Stimulated activated CD8-positive, alpha-beta memory T cell treated with anti-CD3 and anti-CD28 coated beads, Interleukin-12 subunit alpha, Interleukin-12 subunit beta, amount 100 ng/mL, for 24 hours (primary cell): ENCODE data around the gene MBNL2.

Experiments used
- DNase-seq: peaks from one replicate; pipeline ENCODE4 v3.0.0-alpha.2; 2020; ENCODE audit errors: extremely low read depth

MBNL2 gene

GRCh38 chr13:97327086-97327485 is 105.0 kb downstream of the MBNL2 start:
- DNase-seq = no peak

GRCh38 chr13:97327506-97328221 is 105.5 kb downstream of the MBNL2 start:
- no peak for DNase-seq

GRCh38 chr13:97328222-97328790 is 106.2 kb downstream of the MBNL2 start:
- no peak for DNase-seq

GRCh38 chr13:97329331-97329730 is 107.2 kb downstream of the MBNL2 start:
- DNase-seq = no peak

GRCh38 chr13:97330448-97330847 is 108.3 kb downstream of the MBNL2 start:
- no peak for DNase-seq

- DNase-seq = no peak
These were observed 110.6 kb downstream of the MBNL2 start for GRCh38 chr13:97332742-97333141.

- no peak for DNase-seq
These were observed 111.8 kb downstream of the MBNL2 start for GRCh38 chr13:97333983-97334382.

GRCh38 chr13:97334690-97335089 is 112.6 kb downstream of the MBNL2 start:
- DNase-seq = no peak

- DNase-seq = no peak
These were observed 113.5 kb downstream of the MBNL2 start for GRCh38 chr13:97335488-97336134.

- no peak for DNase-seq
These were observed 115.9 kb downstream of the MBNL2 start for GRCh38 chr13:97337985-97338499.

- no peak for DNase-seq
These were observed 116.4 kb downstream of the MBNL2 start for GRCh38 chr13:97338571-97338970.

GRCh38 chr13:97339019-97339987 is 117.2 kb downstream of the MBNL2 start:
- DNase-seq = no peak

GRCh38 chr13:97339988-97340749 is 118.0 kb downstream of the MBNL2 start:
- no peak for DNase-seq

GRCh38 chr13:97341135-97341534 is 119.0 kb downstream of the MBNL2 start:
- no peak for DNase-seq

- no peak for DNase-seq
These were observed 120.0 kb downstream of the MBNL2 start for GRCh38 chr13:97342136-97342535.

GRCh38 chr13:97342936-97343335 is 120.8 kb downstream of the MBNL2 start:
- DNase-seq = no peak

- peak; percentile 3 for DNase-seq
These were observed 122.4 kb downstream of the MBNL2 start for GRCh38 chr13:97344265-97345175.

GRCh38 chr13:97346097-97346496 is 124.0 kb downstream of the MBNL2 start:
- no peak for DNase-seq

- DNase-seq = no peak
These were observed 124.6 kb downstream of the MBNL2 start for GRCh38 chr13:97346561-97347254.
